ENCODE measurements around the gene KLHL26. TPM values are rescaled to one million over a fixed set of nuclear protein-coding genes. Genes with fewer than 3 reads are reported as not detected.
"Not testable (repeated sequence)": the region's sequence is repeated elsewhere in the genome, so short reads cannot be mapped to it uniquely, and the experiment has no call there.

KLHL26 gene
- total RNA-seq, 1 donor from 2014 or later: 52.8 TPM

DNA sequence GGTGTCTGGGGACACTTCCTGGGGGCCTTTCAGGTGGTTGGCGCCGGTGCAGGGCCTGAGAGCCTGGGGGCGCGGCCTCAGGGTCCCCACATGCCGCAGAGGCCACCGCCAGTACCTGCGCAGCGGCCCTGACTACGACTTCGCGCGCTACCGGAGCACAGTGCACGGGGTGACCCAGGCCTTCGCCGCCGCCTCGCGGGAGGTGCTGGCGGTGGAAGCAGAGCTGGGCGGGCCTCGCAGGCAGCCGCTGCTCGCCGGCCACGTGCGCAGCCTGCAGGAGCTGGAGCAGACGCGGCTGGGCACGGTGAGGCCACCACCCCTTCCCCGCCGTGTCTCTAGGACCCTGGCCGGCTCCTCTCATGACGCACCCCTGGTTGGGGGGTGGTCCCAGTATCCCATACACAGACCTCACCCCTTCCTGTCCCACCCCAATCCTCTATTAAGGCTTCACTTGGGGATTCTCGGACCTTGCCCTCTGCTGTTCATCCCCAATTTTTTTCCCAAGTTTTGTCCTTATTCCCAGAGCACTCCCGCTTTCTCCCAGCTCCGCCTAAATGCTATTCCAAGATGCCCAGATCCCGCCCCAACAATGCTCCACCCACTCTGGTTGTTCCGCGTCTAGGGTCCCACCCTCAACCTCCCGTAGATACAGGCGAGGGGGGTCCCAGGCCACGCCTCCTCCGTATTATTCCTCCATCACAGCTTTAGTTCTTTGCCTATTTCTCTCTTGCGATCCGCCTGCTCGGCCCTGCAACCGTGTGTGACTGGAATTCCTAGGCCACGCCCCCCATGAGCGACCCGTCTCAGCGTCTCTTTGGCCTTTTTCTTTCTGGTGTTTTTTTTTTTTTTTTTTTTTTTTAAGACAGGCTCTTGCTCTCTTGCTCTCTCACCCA is 47.2 kb upstream of the KLHL26 start:
- H3K9me3 ChIP-seq: no peaks in the 10 kb centered on the region
- H3K36me3 ChIP-seq: peaks cover 5 to 8% of the 10 kb centered on the region in 2 donors
- H3K27ac ChIP-seq: peak overlapping the region; percentile 81
- TF ChIP-seq, protein P1, sequence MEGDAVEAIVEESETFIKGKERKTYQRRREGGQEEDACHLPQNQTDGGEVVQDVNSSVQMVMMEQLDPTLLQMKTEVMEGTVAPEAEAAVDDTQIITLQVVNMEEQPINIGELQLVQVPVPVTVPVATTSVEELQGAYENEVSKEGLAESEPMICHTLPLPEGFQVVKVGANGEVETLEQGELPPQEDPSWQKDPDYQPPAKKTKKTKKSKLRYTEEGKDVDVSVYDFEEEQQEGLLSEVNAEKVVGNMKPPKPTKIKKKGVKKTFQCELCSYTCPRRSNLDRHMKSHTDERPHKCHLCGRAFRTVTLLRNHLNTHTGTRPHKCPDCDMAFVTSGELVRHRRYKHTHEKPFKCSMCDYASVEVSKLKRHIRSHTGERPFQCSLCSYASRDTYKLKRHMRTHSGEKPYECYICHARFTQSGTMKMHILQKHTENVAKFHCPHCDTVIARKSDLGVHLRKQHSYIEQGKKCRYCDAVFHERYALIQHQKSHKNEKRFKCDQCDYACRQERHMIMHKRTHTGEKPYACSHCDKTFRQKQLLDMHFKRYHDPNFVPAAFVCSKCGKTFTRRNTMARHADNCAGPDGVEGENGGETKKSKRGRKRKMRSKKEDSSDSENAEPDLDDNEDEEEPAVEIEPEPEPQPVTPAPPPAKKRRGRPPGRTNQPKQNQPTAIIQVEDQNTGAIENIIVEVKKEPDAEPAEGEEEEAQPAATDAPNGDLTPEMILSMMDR (IDR thresholded peaks at IDR 0.05): peak; percentile 7 to 46 (median 35)
- intact Hi-C loops (cut with DNase I): loop anchor here (2.0 to 5.0 kb wide), 4 partner anchors 48 to 278 kb away; partner anchors contain the start of genes KLHL26 and UPF1
- no peaks in the 10 kb centered on the region for H3K27me3 ChIP-seq
- H3K4me1 ChIP-seq: peaks cover 6 to 19% of the 10 kb centered on the region in 2 donors
- peak overlapping the region; percentile 83 to 87 for H3K4me3 ChIP-seq
- peak in 1 of 2 donors; percentile 86 for DNase-seq (ENCODE audit: low spot score in 2 of 2)

DNA sequence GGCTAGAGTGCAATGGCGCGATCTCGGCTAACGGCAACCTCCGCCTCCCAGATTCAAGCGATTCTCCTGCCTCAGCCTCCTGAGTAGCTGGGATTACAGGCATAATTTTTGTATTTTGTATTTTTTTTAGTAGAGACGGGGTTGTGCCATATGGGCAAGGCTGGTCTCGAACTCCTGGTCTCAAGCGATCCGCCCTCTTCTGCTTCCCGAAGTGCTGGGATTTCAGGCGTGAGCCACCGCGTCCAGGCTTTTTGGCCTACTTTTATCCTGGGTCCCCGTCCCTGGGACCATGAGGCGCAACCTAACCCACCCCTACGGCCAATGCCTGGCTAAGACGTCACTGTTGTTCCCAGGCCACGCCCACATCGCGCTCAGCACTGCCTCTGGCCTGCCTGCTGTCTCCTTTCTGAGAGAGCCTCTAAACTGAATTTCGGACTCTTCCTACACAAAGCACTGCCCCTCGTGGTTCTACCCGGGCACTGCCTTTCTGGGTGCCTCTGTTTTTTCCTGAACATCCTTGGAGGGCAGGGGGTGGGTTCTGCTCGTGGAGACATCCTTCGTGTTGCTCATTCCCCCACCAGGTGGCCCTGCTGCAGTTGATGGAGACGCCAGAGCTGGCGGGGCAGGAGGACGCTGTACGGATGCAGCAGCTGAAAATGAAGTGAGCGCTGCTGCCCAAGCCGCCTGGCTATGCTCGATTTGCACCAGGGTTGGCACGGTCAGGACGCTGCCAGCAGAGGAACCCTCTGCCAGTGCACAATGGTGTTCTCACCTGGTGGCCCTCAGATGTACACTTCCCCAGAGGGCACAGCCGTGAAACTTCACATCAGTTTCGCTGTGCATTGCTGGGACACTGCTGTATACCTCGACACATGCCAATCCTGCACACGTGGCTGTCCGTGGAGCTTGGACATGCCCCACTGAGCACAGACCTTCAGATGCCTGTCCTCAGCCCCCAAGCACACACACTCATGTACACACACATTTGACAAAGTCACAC is 46.3 kb upstream of the KLHL26 start:
- Histone ChIP-seq H3K27ac (no peak overlapping the region), H3K27me3 (no peaks in the 10 kb centered on the region), H3K4me1 (peaks cover 12 to 24% of the 10 kb centered on the region in 2 donors), H3K9me3 (no peaks in the 10 kb centered on the region), H3K4me3 (peak overlapping the region in 1 of 2 donors; percentile 87), H3K36me3 (peaks cover 5 to 8% of the 10 kb centered on the region in 2 donors)
- TF ChIP-seq, protein P1 (IDR thresholded peaks at IDR 0.05): no peak
- intact Hi-C loops (cut with DNase I): loop anchor here (5.0 kb wide), 3 partner anchors 47 to 277 kb away; partner anchors contain the start of genes KLHL26 and UPF1
- DNase-seq (ENCODE audit: low spot score in 2 of 2): no peak

DNA sequence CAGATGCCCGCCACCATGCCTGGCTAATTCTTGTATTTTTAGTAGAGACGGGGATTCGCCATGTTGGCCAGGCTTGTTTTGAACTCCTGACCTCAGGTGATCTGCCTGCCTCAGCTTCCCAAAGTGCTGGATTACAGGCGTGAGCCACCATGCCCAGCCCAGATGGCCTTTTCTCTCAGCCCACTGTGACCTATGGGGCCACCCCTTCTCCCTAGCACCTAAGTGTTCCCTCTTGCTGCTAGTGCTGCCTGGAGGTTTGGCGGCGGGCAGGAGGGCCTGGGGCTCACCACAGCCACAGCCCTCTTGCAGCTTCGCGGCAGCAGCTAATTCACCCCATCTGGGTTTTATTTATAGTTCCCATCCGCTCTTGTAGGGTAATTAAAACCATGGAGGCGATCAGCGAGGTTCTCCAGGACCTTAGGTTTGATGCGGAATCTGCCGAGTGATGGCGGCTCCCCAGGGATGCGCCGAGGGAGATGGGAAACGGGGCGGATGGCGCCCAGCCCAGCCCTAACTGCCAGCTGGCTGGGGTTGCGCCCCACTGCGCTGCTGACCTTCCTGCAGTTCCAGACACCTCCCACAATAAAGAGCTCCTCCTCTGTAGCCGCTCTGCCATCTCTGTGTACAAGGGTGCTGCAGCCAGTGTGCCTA is 45.0 kb upstream of the KLHL26 start:
- Histone ChIP-seq H3K4me1 (peaks cover 12 to 24% of the 10 kb centered on the region in 2 donors), H3K27me3 (no peaks in the 10 kb centered on the region), H3K4me3 (no peak overlapping the region), H3K9me3 (no peaks in the 10 kb centered on the region), H3K27ac (no peak overlapping the region), H3K36me3 (peaks cover 5 to 8% of the 10 kb centered on the region in 2 donors)
- DNase-seq (ENCODE audit: low spot score in 2 of 2): no peak
- TF ChIP-seq, protein P1 (IDR thresholded peaks at IDR 0.05): no peak
- intact Hi-C loops (cut with DNase I): loop anchor here (5.0 kb wide), 3 partner anchors 45 to 275 kb away; partner anchors contain the start of genes KLHL26 and UPF1

DNA sequence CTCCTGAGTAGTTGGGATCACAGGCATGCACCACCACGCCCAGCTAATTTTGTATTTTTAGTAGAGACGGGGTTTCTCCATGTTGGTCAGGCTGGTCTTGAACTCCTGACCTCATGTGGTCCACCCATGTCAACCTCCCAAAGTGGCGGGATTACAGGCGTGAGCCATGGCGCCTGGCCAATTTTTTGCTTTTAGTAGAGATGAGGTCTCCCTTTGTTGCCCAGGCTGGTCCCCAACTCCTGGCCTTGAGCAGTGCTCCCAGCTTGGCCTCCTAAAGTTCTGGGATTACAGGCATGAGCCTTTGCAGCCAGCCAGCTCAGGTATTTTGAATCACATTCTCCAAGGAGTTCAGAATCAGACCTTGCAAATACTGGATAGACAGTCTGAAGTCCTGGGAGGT is 44.1 kb upstream of the KLHL26 start:
- not testable (repeated sequence) for H3K4me3 ChIP-seq; H3K9me3 ChIP-seq; H3K27ac ChIP-seq; H3K36me3 ChIP-seq; H3K27me3 ChIP-seq; DNase-seq (ENCODE audit: low spot score in 2 of 2)
- H3K4me1 ChIP-seq: peaks cover 12 to 24% of the 10 kb centered on the region in 2 donors
- intact Hi-C loops (cut with DNase I): loop anchor here (5.0 kb wide), 3 partner anchors 45 to 275 kb away; partner anchors contain the start of genes KLHL26 and UPF1

DNA sequence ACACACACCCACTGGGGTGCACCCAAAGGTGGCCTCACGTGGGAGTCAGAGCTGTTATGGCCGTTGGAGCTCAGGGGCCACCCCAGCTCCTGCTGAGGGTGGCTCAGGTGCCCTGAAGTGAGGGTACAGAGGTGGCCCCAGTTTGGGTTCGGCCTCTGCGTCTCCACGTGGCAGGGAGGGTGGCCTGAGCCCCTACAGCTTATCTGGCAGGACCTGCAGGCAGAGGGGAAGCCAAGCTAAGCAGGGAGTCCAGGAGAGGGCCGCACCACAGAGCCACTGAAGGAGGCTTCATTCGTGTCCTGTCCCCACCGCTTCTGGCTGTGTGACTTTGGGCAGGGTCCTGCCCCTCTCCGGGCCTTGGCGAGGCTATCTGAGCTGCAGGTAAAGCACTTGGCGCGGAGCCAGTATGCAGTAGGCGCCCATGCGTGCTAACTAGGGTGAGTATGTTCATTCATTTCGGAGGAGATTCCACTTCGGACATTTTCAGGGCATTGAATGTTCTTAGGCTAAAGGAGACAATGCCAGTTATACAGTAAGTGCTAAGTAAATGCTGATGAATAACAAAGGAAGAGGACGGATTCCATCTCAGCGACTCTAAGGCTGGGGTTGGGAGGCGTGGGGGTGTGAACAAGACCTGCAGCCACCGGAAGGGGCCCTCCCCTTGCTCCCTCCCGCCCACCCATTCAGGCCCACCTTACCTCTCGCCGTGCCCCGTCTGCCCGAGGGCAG is 43.3 kb upstream of the KLHL26 start:
- intact Hi-C loops (cut with DNase I): loop anchor here (1.0 to 5.0 kb wide), 6 partner anchors 44 to 274 kb away; partner anchors contain the start of genes KLHL26 and UPF1

More for the DNA sequence above, 43.3 kb upstream of the KLHL26 start:
- Histone ChIP-seq H3K36me3 (peaks cover 5 to 8% of the 10 kb centered on the region in 2 donors), H3K4me3 (peak overlapping the region; percentile 39 to 61), H3K27ac (peak overlapping the region in 1 of 2 donors; percentile 20), H3K27me3 (peaks cover 3% of the 10 kb centered on the region), H3K9me3 (no peaks in the 10 kb centered on the region), H3K4me1 (peaks cover 12 to 21% of the 10 kb centered on the region in 2 donors)
- no peak for DNase-seq (ENCODE audit: low spot score in 2 of 2)
- TF ChIP-seq, protein P1 (IDR thresholded peaks at IDR 0.05): no peak

Data from ascending aorta (tissue), 2 donors.